ENCODE measurements around the gene ADD3.

GRCh38 chr10:110073896-110074295, 66.1 kb downstream of the ADD3 start:
- TF ChIP-seq CTCF (IDR thresholded peaks at IDR 0.05; ENCODE audit: low read depth, low read length, missing input control), result no peak
- TF ChIP-seq MAX (IDR thresholded peaks at IDR 0.05), result no peak
- no peak for TF ChIP-seq REST (IDR thresholded peaks at IDR 0.05)
- TF ChIP-seq SP1 (IDR thresholded peaks at IDR 0.05), result no peak
- no peak for TF ChIP-seq YY1 (IDR thresholded peaks at IDR 0.05)
- no peak for TF ChIP-seq JUND (IDR thresholded peaks at IDR 0.05)
- TF ChIP-seq RAD21 (IDR thresholded peaks at IDR 0.05), result no peak
- TF ChIP-seq TAF1 (conservative IDR thresholded peaks at IDR 0.05), result no peak
- TF ChIP-seq FOXA1 (IDR thresholded peaks at IDR 0.05), result no peak
- no peak for TF ChIP-seq EGR1 (IDR thresholded peaks at IDR 0.05; ENCODE audit: low read depth in 2 of 2)
- TF ChIP-seq GABPA (IDR thresholded peaks at IDR 0.05 in 1 of 2, conservative IDR thresholded peaks at IDR 0.05 in 1 of 2), result no peak
- TF ChIP-seq ZBTB33 (IDR thresholded peaks at IDR 0.05), result no peak
- no peak for TF ChIP-seq ATF3 (IDR thresholded peaks at IDR 0.05)
